HTR-8/SVneo (cell line): Measurements from ENCODE around the gene DNAJC3.
"Not testable (repeated sequence)": the region's sequence is repeated elsewhere in the genome, so short reads cannot be mapped to it uniquely, and the experiment has no call there.

ENCODE experiments used
- DNase-seq: peaks from one replicate; pipeline ENCODE4 v3.0.0; 2011; ENCODE audit warnings: low spot score, mixed read lengths; ENCODE audit not compliant: insufficient read length
- FAIRE-seq: peaks from 2 replicates; lab custom pipeline; 2011; peaks lifted over from hg19 to GRCh38; lab: Jason Lieb, UNC

Gene DNAJC3

GRCh38 chr13:95710313-95710712 lies 33.4 kb downstream of the DNAJC3 start:
- no peak for DNase-seq

GRCh38 chr13:95712846-95713245 lies 35.9 kb downstream of the DNAJC3 start:
- DNase-seq, FAIRE-seq: not testable (repeated sequence)

More at GRCh38 chr13:95710313-95710712, 33.4 kb downstream of the DNAJC3 start:
- no peak for FAIRE-seq

DNA sequence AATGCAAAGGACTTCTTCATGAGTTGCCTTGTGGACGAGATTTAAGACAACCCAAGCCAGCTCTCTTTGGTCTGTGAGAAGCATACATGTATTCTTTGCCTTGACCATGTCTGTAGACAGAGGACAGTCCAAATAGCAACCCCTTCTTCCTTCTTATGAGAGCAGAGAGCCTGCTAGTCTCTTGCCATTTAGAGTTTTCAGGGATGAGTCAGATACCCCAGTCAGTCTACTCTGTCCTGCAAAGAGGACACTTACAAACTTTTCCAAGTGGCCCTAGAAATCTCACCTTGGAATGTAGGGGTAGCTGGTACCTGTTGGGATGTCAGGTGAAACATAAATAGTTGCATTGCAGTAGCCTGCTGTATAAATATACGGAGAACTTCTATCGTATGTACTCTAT lies 36.7 kb downstream of the DNAJC3 start:
- FAIRE-seq, result no peak
- no peak for DNase-seq

- DNase-seq, result no peak
- no peak for FAIRE-seq
These were observed 37.3 kb downstream of the DNAJC3 start for GRCh38 chr13:95714142-95714832.

DNA sequence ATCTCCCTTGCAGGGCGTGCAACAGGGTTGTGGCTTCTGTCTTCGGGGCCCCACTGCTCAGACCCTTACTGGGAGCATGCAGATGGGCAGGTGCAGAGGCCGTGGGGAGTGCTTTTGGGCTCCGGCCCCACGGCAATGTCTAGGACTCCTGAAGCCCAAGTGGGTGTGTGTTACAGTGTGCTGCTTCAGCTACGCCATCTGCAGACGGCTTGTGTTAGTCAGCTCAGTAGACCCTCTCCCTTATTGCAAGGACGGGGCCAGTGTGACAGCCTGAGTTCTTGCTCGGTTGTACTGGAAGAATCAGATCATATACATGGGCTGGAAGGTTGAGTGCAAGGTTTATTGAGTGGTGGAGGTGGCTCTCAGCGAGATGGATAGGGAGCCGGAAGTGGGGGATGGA lies 39.3 kb downstream of the DNAJC3 start:
- FAIRE-seq (no peak), DNase-seq (no peak)

GRCh38 chr13:95722241-95722640 lies 45.3 kb downstream of the DNAJC3 start:
- FAIRE-seq, result no peak
- DNase-seq, result no peak

- FAIRE-seq (no peak), DNase-seq (no peak)
These were observed 46.5 kb downstream of the DNAJC3 start for GRCh38 chr13:95723438-95723837.

DNA sequence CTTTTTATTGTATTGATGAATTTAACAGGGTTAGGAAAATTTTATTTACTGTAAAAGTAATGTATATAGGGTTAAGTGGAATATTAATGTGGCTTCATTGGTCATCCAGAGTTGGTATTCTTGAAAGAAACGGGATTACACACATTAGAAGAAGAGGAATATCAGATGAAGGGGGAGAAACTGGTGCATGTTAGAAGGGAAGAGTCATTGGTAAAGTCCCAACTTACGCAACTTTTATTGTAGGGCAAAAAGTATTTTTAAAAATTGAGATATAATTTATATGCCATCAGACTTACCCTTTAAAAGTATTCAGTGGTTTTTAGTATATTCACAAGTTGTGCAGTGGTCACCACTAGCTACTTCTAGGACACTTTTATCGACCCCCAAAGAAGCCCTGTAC lies 47.3 kb downstream of the DNAJC3 start:
- FAIRE-seq, result no peak
- no peak for DNase-seq

DNA sequence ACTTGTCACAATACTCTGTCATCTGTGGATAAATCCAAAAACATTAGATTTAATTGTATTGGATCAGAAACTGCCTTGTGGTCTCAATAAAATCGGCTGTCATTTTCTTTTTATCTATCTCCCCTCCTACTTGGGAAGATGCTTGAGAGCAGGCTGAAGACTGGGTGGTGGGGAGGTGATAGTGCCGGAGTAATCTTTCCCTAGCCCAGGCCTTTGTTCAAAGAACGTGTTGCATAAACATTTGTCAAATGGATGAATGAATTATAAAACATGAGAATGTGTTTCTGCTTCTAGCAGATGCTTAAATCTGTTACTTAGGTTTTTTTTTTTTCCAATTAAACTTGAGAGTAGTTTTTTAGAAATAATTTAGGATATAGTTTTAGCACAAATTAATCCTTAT lies 49.9 kb downstream of the DNAJC3 start:
- FAIRE-seq (no peak), DNase-seq (no peak)

GRCh38 chr13:95728957-95729356 lies 52.0 kb downstream of the DNAJC3 start:
- DNase-seq (no peak), FAIRE-seq (no peak)

DNA sequence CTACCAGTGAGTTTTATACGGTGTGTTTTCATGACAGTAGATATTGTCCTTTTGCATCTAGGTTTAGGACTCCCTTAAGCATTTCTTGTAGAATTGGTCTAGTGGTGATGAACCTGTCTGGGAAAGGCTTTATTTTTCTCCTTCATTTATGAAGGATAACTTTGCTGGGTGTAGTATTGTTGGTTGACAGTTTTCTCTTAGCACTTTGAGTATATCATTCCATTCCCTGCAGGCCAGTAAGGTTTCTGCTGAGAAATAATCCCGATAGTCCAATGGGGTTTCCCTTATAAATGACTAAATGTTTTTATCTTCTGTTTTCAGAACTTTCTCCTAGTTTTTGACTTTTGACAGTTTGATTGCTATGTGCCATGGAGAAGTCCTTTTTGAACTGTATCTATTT lies 57.2 kb downstream of the DNAJC3 start:
- no peak for DNase-seq
- FAIRE-seq, result no peak

- DNase-seq, FAIRE-seq: not testable (repeated sequence)
These were observed 63.4 kb downstream of the DNAJC3 start for GRCh38 chr13:95740071-95740978.

DNA sequence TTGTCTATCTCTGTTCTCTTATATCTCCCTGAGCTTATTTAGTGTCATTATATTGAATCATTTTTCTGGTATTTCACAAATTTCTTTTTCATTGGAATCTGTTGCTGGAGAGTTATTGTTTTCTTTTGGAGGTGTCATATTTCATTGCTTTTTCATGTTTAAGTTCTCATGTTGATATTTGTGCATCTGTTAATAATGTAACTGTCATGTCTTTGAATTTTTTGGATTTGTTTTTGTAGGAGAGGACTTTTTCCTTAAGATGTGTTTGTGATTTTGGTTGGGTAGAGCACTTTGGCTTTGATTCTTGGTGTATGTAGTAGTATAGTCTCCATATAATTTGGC lies 64.0 kb downstream of the DNAJC3 start:
- FAIRE-seq, result no peak
- DNase-seq, result no peak

DNA sequence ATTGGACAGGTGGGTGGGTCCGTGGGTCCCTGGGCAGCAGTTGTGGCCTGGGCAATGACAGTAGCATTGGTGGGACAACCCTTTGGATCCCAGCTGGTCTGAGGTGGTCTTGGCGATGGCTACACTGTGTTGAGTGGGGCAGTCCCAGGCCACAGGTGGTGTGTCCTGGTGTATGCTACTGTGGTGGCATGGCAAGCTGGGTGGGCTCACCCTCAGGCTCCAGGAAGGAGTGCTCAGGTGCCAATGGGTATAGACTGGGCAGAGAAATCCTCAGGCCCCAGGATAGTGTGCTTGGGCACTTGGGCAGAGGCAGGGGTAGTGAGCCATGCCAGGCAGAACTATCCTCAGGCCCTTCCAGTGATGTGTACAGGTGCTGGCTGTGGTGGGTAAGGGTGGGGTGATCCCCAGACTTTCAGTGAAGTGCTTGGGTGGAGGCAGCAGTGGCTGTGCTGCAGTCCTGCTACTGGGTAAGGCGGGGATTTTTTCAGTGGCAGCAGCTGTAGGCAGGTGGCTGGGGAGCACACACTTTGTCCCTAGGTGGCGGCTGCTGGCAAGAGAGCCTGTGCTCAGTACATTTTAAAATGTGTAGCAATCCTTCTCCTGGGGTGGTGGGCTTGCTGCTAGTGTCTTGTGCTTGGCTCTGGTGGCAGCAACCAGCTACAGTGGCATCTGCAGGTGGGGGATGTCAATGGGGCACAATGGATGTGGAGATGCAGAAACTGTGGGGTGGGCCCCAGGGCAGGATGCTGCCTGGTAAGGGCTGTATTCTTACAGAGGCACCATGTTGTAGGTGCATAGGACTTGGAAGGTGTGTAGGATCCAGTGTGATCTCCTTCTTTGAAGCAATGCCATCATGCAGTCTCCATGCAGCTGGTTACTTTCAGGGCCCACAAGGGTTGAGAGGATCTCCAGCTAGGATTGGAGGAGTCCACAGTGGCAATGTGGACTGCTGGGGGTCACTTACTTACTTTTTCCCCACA lies 64.9 kb downstream of the DNAJC3 start:
- no peak for DNase-seq
- no peak for FAIRE-seq

- DNase-seq (no peak), FAIRE-seq (no peak)
These were observed 66.3 kb downstream of the DNAJC3 start for GRCh38 chr13:95743192-95743591.

GRCh38 chr13:95745289-95745688 lies 68.3 kb downstream of the DNAJC3 start:
- FAIRE-seq, result no peak
- no peak for DNase-seq

GRCh38 chr13:95745752-95746151 lies 68.8 kb downstream of the DNAJC3 start:
- FAIRE-seq (no peak), DNase-seq (no peak)

DNA sequence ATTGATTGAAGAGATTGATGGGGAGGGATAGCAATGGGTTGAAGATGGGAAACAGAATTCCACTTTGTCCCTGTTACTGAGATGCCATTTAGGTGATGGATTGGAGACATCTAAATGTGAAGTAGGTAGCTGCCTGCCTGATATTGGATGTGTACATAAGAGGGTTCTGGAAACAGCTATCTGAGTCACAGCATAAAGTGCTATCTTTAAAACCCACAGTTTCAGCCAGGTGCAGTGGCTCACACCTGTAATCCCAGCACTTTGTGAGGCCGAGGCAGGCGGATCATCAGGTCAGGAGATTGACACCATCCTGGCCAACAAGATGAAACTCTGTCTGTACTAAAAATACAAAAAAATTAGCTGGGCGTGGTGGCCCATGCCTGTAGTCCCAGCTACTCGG lies 72.6 kb downstream of the DNAJC3 start:
- FAIRE-seq (no peak), DNase-seq (no peak)

- FAIRE-seq (no peak), DNase-seq (no peak)
These were observed 75.7 kb downstream of the DNAJC3 start for GRCh38 chr13:95752677-95753076.

DNA sequence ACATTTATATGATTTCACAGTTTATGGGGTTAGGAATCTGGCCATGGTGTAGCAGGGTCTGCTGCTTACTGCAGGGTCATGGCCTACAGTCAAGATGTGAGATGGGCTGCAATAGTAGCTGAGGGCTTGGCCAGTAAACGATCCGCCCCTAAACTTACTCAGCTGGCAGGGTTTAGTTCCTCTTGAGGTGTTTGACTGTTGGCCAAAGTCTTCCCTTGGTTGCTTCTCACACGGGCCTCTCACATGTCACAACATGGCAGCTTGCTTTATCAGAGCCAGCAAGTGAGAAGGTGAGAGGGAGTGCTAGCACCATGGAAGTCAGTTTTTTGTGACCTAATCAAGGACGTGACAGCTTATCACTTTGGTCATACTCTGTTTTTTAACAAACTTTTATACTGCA lies 77.1 kb downstream of the DNAJC3 start:
- DNase-seq (no peak), FAIRE-seq (no peak)
